Measurements from ENCODE around the gene PSKH1.
"Not testable (repeated sequence)": the region's sequence is repeated elsewhere in the genome, so short reads cannot be mapped to it uniquely, and the experiment has no call there.

PSKH1 gene

DNA sequence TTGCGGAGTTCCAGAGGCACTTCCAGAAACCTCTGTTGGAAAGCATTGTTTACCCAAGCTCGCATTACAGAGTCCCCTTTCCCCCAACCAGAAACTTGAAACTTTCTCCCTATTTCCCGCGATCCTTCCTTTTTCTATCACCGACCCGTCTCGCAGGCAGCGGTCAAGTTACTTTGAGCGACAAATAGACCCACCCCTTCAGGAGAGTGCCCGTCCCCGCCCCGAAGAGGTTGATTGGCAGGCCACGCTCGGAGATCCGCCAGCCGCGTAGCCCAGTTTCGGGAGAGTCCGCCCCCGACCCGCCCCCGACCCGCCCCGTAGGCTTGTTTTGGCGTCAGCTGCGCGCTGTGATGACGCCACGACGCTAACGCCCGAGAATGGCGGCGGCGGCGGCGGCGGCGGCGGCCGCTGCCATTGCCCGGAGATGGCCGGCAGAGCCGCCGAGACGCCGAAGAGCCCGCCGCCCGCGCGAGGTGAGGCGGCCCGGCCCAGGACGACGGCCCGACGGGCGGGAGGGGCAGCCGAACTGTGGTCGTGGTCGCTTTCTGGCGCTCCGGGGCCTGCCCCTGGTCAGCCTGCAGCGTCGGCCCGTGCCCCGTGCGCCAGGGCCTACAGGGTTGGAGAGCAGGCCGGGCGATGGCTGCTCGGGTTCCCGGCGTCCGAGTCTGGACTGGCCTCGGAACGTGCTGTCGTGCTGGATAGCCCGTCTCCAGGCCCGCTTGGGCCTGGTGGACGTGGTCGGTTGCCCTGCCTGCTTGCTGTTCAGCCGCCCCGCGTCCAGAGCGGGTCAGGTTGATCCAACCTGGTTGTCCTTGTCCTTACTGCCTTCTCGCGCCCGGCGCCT, at the start of gene PSKH1:
PSKH1 (plus strand) TSS at position 356 of the 844 bp plus-strand sequence. CDS start 15,496 bp downstream, outside the sequence.
- peak; percentile 79 for DNase-seq

DNA sequence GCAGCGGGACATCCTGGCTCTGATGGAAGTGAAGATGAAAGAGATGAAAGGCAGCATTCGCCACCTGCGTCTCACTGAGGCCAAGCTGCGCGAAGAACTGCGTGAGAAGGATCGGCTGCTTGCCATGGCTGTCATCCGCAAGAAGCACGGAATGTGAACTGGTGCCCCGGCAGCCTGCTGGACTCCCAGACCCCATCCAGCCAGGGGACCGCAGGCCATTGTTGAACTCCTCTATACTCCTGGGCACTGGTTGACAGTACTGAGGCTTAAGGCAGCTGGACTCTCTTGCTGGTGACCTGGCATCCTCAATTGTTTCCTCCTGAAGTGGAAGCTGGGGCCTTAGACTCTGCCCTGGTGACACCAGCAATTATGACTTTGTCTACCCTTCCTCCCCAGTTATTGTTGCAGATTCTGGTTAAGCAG, 49.7 kb upstream of the PSKH1 start:
- DNase-seq: no peak

DNA sequence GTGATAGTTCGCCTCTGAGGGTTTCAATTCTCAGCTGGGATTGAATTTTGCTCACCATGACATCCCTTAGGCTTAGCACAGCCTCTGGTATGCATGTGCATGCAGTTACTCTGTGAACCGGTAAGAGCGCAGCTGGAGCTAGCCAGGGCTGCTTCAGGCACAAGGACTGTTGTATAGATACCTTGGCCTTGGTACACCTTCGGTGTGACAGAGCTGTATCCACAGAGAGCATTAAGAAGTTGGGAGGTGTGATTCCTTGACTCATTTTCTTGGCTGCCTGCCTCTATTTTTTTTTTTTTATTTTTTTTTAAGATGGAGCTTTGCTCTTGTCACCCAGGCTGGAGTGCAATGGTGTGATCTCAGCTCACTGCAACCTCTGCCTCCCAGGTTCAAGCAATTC, 48.6 kb upstream of the PSKH1 start:
- no peak for DNase-seq

DNA sequence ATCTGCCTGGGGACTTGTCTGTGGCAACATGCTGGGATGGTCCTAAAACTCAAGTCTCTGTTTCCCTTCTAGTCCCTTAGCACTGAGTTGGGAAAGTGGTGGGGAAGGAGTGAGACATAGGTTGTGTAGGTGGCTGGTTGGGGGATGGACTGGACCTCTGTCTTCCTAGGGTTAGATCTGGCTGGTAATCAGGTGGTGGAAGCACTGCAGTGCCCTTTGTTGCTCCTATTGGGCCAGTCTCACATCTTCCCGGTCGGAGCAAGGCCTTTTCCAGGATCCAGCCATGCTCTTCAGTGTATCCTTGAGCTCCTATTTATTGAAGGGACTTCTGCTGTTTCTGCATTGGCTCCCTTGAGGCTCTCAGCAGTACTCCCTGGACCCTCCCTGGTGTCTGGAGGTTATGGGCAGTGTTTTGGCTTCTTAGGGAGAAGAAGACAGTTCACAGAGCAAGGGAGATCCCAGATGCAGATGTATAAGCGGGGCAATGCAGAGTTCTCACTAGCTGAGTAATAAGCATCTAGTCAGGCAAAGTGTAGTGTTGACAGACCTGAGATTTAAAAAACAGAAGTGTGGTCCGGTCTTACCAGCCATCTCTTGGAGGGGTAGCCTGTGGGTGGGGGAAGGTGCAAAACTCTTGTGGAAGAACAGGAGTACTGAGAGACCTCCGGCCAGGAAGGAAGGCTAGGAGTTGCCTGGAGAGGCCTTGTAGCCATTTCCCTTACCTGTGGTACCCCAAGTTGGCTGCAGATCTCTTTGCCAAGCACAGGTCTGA, 47.6 kb upstream of the PSKH1 start:
- no peak for DNase-seq

DNA sequence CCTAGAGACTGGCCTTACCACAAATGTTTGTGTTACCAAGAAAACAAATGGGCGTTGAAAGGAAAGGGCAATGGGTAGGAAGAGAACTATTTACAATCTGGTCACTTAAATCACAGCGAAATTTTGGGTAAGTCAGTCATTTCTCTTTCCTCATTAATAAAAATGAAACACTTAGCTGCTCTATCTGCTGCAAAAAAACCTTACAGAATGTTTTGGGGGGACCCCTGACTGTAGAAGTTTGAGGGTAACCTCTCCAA, 47.1 kb upstream of the PSKH1 start:
- no peak for DNase-seq

DNA sequence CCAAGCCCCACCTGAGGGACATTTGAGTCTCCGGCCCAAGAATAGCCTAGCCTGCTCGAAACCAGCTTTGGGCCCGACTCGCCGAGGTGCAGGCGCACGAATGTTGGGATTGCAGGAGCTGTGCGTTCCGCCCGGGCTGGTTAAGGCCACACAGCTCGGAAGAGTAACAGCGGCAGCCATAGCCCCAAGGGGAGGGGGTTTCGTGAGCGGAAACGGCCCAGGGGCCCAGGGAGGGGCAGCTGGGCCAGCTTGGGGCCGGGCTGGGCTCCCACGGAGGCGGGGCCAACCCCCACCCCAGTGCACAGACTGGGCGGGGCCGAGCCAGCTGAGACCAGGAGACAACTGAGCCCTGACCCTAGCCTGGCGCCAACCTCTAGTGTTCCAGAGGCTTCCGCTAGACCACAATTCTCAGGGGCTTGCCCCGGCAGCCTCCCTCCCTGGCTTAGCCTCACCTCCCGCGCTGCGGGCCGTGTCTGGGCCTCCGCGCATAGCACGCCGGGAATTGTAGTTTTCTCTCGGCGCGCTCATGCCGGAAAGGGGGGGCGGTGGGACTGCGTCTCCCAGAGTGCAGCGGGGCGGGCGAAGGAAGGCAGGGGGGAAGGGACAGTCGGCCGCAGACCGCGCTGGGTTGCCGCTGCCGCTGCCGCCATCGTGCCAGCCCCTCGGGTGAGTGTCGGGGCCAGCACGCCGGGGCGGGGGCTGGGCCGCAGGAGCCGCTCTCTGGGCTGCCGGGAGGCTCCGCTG, 46.6 kb upstream of the PSKH1 start, which contains the start of gene NUTF2:
NUTF2 (plus strand) TSS at position 614 of the 744 bp plus-strand sequence. CDS start 18,198 bp downstream, outside the sequence.
- peak; percentile 81 for DNase-seq

DNA sequence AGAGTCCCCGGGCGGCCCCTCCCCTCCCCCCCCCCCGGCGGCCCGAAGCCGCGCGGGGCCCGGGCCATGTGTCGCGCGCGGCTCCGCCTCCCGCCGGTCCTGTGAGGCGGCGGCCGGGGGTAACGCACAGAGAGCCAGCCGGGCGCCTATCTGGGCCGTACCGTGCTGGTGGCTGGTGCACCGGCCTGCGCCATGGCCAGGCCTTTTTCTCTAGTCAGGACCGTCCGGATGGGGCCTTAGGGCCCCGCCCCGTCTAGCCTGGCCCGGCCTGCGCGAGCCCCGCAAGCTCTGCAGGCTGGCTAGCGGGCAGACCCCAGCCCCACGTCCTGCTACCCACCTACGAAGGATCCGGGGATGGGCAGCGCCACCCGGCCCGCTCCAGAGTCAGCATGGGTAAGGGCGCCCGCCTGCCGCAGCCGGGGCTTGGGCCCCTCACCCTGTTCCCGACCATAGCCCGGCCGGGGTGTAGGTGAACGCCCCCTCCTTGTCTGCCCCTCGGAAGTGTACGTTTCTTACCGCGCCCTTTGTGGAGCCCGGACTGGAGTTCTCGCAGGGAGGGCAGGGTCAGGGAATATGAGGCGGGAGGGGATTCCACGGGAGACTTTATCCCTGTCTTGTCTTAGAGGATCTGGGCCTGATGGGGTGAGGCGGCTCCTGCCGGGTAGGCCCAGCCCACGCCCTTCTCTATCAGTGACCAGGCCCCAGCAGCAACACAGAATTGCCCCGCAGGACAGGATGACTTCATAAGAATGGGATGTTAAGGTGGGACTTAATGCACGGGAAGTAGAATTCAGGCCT, 45.8 kb upstream of the PSKH1 start, which contains the start of gene CENPT:
CENPT (minus strand) TSS at position 630 of the 798 bp plus-strand sequence. CDS start 13,834 bp downstream, outside the sequence.
- DNase-seq: no peak

DNA sequence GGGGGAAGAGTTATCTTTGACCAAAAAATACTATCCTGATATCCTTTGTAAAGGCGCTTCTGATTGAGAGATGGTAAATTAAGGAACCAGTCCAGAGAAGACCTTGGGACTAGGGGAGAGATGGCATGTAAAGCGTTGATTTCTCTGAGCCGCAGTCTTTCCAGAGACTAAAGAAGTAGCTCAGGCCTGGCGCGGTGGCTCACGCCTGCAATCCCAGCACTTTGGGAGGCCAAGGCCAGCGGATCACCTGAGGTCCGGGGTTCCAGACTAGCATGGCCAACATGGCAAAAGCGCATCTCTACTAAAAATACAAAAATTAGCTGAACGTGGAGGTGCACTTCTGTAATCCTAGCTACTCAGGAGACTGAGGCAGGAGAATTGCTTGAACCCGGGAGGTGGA, 44.9 kb upstream of the PSKH1 start:
- DNase-seq: no peak

DNA sequence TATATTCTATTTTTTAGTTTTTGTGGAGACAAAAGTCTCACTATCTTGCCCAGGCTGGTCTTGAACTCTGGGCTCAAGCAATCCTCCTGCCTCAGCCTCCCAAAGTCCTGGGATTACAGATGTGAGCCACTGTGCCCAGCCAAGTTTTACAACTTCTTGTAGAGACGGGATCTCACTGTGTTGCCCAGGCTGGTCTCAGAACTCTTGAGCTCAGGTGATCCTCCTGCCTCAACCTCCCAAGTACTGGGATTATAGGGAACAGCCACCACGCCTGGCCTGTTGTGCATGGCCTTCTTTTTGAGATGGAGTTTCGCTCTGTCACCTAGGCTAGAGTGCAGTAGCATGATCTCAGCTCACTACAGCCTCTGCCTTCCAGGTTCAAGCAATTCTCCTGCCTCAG, 39.4 kb upstream of the PSKH1 start:
- DNase-seq: no peak

DNA sequence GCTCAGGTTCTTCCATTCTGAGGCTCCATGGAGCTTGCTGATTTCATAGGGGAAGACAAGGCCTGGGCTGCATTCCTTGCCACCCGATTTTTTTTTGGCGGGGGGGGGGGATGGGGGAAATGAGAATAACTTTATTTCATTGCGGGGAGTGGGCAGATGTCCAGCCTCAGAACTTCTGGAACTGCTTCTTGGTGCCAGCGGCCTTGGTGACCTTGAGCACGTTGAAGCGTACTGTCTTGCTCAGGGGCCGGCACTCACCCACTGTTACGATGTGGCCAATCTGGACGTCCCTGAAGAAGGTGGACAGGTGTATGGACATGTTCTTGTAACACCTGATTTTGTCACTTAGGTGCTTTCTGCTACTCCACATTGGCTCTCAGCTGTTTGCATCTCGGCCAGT, 37.3 kb upstream of the PSKH1 start:
- DNase-seq: no peak

DNA sequence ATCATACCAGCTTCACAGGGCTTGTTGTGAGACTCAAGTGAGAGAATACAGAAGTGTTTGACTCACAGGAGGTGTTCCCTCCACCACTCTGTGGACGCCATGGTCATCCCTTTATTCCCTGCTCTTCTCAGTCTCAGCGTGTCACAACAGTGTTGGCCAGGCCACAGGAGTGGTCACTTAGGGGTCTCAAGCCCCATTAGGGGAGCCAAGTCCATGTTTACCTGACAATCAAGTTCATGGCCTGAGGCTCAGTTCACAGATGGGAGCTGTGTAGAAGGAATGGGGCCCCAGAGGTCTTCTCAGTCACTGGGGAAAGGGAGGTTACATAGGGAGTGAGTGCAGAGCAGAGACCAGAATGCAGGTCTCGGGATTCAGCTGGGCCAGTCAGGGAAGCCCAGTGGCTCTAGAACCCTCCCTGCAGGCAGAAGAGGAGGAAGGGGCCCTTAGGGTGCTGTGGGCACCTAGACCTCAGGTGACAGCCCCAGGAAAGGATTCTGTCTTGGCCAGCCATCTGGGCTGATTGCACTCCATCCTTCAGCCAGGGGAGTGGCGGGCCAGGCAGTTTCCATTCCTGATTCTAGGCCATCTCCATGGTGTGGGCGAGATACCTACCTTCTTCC, 36.0 kb upstream of the PSKH1 start:
- no peak for DNase-seq

DNA sequence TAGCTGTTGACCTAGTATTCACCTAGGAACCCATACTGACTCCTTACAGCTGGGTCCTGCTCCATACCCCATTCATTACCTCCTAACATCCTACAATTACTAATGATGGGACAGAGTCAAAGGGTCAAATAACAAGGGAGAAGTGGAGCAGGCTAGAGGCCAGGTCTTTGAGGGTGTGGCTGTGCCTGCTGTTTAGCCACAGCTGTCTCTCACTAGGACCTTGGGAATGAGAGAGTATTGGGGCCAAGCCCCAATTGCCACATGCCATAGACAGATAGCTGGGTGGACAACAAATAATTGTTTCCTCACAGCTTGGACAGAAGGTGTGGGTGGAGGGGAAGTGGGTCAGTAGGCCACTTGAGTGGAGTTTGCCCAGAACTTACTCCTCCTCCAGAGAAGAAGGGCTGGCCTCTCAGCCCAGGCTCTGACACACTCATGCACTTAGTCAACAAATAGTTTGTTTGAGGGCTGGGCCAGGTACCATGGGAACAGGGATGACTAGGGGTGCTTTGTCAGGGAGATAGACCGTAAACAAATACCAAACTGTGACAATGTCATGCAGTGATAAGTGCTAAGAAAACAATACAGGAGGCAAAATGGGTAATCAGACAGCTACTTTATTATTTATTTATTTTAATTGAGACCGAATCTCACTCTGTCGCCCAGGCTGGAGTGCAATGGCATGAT, 35.4 kb upstream of the PSKH1 start:
- DNase-seq: no peak

DNA sequence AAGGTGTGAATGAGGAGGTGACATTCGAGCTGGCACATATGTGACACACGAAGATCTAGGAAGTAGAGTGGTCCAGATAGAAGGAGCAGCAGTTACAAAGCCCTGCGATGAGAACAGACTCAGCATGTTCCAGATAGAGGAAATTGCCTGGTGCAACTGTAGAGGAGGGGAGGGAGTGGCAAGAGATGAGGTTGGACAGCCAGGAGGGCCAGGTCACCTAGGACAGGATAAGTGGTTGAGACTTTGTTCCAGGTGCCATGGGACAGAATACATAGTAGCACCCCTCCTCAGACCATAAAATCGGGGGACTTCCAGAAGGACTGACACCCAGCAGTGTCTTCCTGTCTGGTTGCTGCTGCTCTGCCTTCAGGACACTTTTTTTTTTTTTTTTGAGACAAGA, 34.6 kb upstream of the PSKH1 start:
- no peak for DNase-seq

DNA sequence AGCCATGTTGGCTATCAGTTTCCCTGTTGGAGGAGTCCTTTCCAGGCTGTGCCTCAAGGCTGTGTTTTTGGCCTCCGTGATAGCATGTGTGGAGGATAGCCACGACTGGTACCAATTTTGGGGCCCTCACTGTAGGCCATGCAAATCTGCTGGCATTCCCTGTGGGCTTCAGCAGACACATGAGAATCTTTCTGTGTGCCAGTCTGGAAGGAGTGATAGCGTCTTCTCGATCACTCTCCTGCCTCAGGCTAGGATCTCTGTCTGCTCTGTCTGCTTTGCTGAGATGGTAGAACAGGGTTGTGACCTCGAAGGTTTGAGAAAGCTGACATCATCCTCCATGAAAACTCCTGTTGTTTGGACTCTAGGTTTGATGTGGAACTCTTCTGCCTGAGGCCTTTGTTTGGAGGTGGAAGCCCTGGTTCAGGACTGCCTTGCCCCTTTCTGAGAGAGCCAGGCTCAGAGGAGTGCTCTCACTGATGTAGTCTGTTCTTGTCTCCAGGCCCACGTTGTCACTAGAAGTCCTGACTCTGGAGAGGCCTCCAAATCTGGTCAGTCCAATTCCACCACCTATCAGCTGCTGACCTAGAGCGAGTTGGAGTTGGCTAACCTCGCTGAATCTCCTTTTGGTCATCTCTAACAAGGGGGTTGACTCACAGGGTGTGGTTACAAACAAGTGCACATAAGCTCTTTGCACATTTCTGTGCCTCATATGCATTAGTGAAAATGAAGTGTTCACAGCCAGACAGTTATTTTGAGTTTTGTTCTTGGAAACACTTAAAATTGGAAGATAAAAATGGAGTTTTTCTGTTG, 32.3 kb upstream of the PSKH1 start:
- DNase-seq: no peak

DNA sequence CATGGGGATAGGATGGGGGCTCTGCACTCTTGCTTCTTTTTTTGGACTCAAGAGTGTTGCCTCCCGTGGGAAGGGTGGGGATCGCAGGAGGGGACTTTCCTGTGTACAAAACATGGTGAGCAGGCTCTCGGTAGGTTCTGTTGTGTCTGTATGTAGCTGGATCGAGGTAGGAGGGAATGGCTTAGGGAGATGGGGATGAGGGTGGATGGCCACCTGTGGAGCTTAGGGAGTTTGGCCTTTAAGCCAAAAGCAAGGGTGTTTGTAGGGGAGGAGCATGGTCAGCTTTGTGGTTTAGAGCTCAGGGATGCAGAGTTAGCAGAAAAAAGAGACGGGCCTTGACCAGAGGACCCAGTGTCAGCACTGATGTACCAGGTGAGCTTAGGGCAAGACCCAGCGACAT, 31.2 kb upstream of the PSKH1 start:
- DNase-seq: no peak

DNA sequence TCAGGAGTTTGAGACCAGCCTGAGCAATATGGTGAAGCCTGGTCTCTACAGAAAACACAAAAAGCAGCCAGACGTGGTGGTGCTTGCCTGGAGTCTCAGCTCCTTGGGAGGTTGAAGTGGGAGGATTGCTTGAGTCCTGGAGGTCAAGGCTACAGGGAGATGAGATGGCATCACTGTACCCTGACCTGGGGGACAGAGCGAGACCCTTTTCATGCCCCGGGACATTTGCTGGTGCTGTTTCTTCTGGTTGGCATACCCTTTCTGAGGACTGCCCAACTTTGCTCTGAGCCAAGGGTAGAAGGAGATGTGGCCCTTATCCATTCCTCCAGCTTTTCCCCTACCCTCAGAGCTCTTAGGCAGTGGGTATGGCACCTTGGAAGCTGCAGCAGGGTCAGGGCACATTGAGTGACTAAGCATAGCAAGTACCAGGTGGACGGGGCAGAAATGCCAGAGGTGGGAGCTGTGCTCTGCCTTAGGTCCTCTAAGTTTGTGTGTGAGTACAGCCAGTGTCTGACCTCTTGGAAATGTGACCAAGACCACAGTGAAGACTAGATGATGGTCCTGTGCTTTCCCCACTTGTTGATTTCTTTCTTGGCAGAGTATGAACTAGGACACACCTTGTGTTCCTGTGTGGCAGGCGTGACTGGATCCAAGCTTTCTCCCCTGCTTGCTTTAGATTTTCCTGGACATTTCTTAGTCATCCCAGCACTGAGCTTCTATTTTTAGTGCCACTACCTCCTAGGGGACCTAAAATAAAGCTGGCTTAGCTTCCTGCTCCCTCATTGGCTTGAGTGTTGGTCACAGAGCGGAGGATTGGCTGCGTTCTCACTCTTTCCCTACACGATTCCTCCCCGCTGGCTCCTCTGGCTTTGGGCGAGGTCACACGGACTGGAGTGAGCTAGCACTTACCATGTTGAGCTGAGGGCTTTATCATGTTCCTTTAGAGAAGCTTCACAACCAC, 30.2 kb upstream of the PSKH1 start:
- DNase-seq: no peak

DNA sequence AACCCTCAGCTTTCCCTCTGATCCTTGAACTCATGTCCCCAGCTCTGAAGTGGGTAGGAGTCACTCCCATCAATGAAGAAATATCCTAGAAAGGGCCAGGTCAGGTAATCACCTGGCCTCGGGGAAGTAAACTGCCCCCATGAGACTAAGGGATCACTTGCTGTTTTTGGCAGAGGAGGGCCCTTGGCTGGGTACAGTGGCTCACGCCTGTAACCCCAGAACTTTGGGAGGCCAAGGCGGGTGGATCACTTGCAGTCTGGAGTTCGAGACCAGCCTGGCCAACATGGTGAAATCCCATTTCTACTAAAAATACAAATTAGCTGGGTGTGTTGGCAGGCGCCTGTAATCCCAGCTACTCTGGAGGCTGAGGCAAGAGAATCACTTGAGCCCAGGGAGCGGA, 29.0 kb upstream of the PSKH1 start:
- DNase-seq: not testable (repeated sequence)

DNA sequence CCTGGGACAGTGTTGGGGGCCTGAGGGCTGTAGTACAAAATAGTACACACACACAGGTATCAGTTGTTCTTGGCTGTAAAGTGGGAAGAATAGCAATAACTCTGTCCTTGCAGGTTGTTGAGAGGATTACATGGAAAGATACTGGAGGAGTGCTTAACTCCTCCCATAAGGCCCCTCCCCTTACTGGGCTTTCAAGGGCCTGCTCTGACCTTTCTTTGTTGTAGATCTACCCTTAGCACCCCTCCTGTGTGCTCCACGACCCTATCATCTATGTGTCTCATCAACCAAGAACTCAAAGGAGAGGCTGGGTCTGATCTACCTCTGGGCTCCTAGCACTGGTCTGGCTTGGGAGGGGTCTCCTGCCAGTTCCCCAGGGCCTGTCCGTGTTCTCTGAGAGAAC, 28.5 kb upstream of the PSKH1 start:
- no peak for DNase-seq

DNA sequence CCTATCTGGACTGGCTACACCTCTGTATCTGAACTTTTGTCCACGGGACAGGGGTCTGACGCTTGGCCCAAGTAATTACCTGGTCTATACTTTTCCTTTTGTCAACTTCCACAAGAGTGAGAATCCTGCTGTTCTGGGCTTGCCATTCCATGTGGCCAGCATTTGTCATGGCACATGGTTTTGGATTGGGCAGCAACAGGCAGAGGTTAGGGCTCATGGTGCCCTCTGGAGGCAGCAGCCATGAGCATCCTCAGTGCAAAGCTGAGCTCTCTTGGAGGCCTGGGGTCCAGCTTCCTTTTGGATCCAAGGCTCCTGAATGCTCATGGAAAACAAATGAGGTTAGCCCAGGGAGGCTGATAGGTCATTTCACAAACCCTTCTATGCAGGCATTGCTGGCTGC, 27.7 kb upstream of the PSKH1 start:
- DNase-seq: no peak
